Fibroblast of skin of right quadriceps (primary cell): Measurements from ENCODE around the gene USP9X.
"Not testable (repeated sequence)": the region's sequence is repeated elsewhere in the genome, so short reads cannot be mapped to it uniquely, and the experiment has no call there.

ENCODE experiments used
- DNase-seq: peaks from one replicate; pipeline ENCODE4 v3.0.0-alpha.2; 2013

USP9X gene

DNA sequence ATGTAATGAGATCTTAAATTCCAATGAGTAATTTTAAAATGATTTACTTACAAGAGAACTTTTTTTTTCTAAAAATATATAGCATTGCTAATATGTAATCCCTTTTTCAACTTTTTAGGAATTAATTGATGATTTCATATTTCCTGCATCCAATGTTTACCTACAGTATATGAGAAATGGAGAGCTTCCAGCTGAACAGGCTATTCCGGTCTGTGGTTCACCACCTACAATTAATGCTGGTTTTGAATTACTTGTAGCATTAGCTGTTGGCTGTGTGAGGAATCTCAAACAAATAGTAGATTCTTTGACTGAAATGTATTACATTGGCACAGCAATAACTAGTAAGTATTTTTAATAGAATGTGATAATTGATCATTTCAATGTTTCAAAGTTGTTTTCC lies 113.2 kb downstream of the USP9X start:
- no peak for DNase-seq

DNA sequence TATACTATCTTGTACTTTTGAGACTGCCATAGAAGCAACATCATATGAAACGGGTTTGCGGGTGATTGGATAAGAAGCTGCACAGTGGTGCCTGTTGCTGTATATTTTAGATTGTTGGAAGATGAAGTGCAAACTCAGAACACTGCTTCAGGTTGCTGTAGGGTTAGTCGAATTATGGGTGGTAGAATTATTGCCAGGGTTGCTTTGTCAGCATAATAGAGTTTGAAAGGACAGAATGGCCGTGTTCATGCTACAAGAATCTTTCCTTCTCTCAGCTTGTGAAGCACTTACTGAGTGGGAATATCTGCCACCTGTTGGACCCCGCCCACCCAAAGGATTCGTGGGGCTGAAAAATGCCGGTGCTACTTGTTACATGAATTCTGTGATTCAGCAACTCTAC lies 115.5 kb downstream of the USP9X start:
- DNase-seq = no peak

GRCh38 chrX:41209853-41210252 lies 124.6 kb downstream of the USP9X start:
- DNase-seq = no peak

- DNase-seq = no peak
Observed at GRCh38 chrX:41224605-41225004, 139.4 kb downstream of the USP9X start.

DNA sequence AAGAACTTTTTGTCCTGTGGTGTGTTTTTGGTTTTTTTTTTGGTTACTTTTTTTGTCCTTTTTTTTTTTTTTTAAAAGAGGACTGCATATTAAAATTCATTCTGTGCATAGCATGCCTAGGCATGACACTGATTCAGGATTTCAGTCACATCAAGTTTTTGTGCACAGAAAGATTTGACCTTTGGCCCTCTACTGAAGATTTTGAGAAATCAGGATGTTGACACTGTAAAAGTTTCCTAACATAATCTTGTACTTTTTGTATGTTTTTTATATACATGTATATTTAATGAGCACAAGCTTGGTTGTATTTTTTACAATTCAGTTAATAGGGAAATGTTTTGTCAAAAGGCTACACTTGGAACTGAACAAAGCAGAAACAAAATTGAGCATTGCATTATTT lies 148.7 kb downstream of the USP9X start:
- no peak for DNase-seq

GRCh38 chrX:41234471-41234870 lies 149.2 kb downstream of the USP9X start:
- DNase-seq = not testable (repeated sequence)

GRCh38 chrX:41234962-41235361 lies 149.7 kb downstream of the USP9X start:
- no peak for DNase-seq

DNA sequence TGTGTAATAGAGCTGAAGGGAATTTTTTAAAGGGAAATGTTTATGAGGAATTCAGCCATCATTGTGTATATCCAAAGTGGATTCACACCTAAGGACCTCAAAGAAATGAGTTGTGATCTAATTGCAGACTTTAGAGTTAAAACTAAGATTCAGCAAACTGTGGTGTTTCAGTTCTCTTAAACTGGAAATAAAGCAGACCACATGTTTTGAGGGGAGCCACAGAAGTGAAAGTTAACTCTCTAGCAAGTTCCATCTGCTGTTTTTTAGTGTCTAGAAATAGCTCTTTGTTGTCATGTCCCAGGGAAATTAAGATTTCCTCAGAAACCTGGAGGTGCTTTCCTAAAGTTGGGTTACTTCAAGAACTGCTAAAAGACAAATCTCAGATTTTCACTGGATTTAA lies 151.4 kb downstream of the USP9X start:
- no peak for DNase-seq

- no peak for DNase-seq
Observed at GRCh38 chrX:41240509-41240908, 155.3 kb downstream of the USP9X start.

DNA sequence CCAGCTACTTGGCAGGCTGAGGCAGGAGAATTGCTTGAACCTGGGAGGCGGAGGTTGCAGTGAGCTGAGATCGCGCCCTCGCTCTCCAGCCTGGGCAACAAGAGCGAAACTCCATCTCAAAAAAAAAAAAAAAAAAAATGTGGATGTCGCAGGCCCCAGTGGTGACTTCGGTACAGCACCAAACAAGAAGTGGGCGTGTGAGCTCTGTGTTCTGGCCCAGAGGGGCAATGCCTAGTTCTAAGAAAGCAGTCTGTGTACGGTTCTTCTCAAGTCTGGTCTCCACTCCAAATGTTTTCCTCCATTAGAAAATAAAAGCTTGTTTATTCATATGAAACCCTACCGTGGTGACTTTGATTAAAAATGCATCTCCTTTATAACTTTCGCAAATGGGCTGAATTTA lies 156.7 kb downstream of the USP9X start:
- no peak for DNase-seq

DNA sequence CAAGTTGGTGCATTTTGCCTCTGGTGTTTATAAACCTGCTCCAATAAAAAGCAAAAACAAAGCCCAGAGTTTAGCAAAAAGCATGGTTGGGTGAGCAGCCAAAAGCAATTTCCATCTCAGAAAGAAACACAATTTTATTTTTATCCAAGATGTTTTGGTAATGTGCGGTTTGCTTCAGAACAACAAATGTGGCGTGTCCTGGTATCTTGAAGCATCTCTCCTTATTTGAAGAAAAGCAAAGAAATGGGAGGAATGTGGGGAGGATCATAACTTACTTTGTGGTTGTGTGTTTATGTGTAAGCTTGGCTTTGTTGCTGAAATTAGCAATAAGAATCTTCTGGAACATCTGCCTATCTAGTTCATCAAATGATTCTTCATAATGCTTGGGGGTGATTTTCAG lies 160.4 kb downstream of the USP9X start:
- DNase-seq = no peak

DNA sequence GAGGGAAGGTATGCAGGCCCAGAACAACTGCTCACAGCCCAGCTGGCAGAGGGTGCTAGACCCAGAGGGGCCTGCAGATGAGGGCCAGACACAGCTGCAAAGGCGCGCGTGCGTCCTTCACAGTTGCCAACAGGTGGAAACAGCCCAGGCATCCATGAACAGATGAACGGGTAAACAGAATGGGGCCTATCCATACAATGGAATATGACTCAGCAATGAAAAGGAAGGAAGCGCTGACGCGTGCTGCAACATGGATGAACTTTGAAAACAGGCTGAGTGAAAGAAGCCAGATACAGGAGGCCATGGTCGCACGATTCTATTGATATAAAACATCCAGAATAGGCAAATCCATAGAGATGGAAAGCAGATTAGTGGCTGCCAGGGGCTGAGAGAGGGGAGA lies 165.6 kb downstream of the USP9X start:
- no peak for DNase-seq

- no peak for DNase-seq
Observed at GRCh38 chrX:41257801-41258200, 172.6 kb downstream of the USP9X start.

GRCh38 chrX:41258226-41258625 lies 173.0 kb downstream of the USP9X start:
- DNase-seq = no peak

DNA sequence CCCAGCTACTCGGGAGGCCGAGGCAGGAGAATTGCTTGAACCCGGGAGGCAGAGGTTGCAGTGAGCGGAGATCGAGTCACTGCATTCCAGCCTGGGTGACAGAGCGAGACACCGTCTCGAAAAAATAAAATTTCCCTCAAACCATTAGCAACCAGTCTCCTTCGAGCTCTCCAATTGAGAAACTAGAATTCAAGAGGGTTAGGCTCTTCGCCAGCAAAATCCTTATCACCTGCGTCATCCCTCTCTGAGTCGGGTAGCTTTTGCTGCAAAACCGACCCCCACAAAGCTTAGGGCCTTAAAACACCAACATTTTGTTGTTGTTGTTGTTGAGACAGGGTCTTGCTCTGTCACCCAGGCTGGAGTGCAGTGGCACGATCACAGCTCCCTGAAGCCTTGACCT lies 173.6 kb downstream of the USP9X start:
- no peak for DNase-seq

- no peak for DNase-seq
Observed at GRCh38 chrX:41259516-41259915, 174.3 kb downstream of the USP9X start.

GRCh38 chrX:41265615-41266014 lies 180.4 kb downstream of the USP9X start:
- peak; percentile 14 for DNase-seq

DNA sequence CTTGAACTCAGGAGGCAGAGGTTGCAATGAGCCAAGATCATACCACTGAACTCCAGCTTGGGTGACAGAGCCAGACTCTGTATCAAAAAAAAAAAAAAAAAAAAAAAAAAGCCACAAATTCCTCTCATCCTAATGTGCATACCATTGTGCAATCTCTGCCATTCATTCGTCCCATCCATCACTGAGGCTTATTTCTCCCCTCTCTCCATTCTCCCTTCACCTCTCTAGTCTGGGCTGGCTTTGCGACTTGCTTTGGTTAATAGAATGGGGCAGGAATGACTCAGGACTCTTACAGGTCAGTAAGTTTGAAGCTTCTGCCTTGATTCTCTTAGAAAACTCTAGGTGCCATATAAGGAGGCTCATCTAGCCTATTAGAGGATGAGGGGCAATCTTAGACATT lies 188.4 kb downstream of the USP9X start:
- DNase-seq = peak; percentile 50

DNA sequence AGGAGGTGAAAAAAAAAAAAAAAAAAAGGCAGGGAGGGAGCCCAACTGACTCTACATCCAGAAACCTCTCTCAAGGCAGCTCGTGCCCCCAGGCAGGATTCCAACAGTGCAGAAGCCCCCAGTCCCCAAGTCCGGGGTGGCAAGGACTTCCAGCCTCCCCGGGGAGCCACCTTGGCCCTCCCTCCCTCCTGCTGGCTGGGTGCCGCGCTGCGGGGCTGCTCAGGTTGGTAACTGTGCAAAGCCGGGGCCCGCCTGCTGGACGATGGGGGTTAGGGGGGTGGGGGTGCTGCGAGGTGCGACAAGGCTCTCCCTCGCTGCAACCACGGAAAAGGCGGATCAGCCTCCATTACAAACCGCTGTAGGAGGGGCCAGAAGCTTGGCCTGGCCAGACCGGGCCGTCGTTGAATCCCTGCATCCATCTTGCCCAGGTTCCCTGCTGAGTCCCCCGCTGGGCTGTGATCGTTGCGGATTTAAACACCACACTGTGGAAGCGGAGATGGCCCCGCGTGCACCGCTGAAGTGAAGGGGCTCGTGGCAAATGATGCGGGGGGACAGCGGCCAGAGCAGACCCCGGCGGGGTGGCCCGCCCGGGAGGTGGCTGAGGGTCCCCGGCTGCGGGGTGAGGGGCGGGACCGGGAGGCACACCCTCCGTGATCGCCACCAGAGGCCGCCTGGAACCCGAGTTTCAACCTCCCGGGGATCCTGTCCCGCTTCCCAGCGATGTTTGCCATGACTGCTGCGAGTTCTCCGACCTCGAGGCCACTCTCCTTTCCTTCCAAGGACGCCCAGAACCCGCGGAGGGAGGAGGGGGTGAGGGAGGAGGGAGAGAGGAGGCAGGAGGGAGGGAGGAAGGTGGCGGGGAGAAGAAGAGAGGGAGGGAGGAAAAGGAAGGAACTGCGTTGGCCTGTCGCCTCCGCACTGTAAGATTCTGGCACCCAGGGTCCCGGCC lies 190.7 kb downstream of the USP9X start:
- DNase-seq = peak; percentile 52

- DNase-seq = no peak
Observed at GRCh38 chrX:41276661-41277506, 191.6 kb downstream of the USP9X start.

GRCh38 chrX:41282307-41282706 lies 197.1 kb downstream of the USP9X start:
- not testable (repeated sequence) for DNase-seq

- DNase-seq = not testable (repeated sequence)
Observed at GRCh38 chrX:41285928-41286327, 200.7 kb downstream of the USP9X start.
